Vagina (tissue), 2 donors: ENCODE results near the gene FBLIM1. TPM values are rescaled to one million over a fixed set of nuclear protein-coding genes. Genes with fewer than 3 reads are reported as not detected.
A peak's percentile ranks its signal among the peaks of the same experiment; 100 is the strongest.

Experiments used
- DNase-seq, 2 donors: peaks; one replicate each; pipeline ENCODE4 v3.0.0-alpha.2; 2017; ENCODE audit errors: extremely low spot score in 2 of 2
- H3K27ac ChIP-seq: fragments of 200-600 bp; sonication (generic); one replicate; pipeline ENCODE4 v1.5.1; 2019
- H3K27me3 ChIP-seq: fragments of 200-600 bp; sonication (generic); one replicate; pipeline ENCODE4 v1.5.1; 2019
- H3K36me3 ChIP-seq, 2 donors: fragments of 200-600 bp; sonication (generic); one replicate each; pipeline ENCODE4 v1.5.1; 2017 to 2019
- H3K4me1 ChIP-seq: fragments of 200-600 bp; sonication (generic); one replicate; pipeline ENCODE4 v1.5.1; 2019
- H3K4me3 ChIP-seq, 2 donors: fragments of 200-600 bp; sonication (generic); 1 replicate in 1 of 2; 2 replicates in 1 of 2; pipeline ENCODE4 v1.5.1; 2016 to 2019
- H3K9me3 ChIP-seq: fragments of 200-600 bp; sonication (generic); one replicate; pipeline ENCODE4 v1.5.1; 2019
- CTCF ChIP-seq, 3 experiments: fragments of 450-650 bp in 2 of 3; fragments of 200-600 bp in 1 of 3; sonication (generic) in 1 of 3; IDR thresholded peaks; one replicate each; pipeline ENCODE4 v1.5.1; 2017 to 2019; ENCODE audit warnings: antibody characterized with exemption in 3 of 3, mild to moderate bottlenecking in 2 of 3, moderate library complexity in 2 of 3
- POLR2A ChIP-seq, 2 donors: fragments of 450-650 bp; IDR thresholded peaks; one replicate each; pipeline ENCODE4 v1.6.1; 2017; ENCODE audit warnings: antibody characterized with exemption in 2 of 2, mild to moderate bottlenecking in 2 of 2, moderate library complexity in 2 of 2
- POLR2AphosphoS5 ChIP-seq, 2 donors: sonication (generic); formaldehyde crosslinking; IDR thresholded peaks; one replicate each; pipeline ENCODE4 v1.9.0; 2017; ENCODE audit warnings: antibody characterized with exemption in 2 of 2, mild to moderate bottlenecking in 2 of 2, low read depth in 1 of 2; ENCODE audit not compliant: insufficient read depth in 1 of 2
- intact Hi-C: fragments of 100-400 bp; cut with DNase I; formaldehyde crosslinking; loops from one replicate; pipeline ENCODE4 v1.15.1; 2023
- total RNA-seq: library from RNA; depleted of rRNA; stranded (reverse); fragments of >200 nt; gene quantifications from one replicate; pipeline ENCODE4 v1.2.3, GENCODE V29; 2016

Gene FBLIM1
- total RNA-seq, 1 donor from 2014 or later = 45.2 TPM

GRCh38 chr1:15760520-15761211, 2.1 kb downstream of the FBLIM1 start:
- Histone ChIP-seq H3K9me3 (no peaks in the 10 kb centered on the region), H3K4me1 (peaks cover 74% of the 10 kb centered on the region), H3K27ac (peak overlapping the region; percentile 87), H3K27me3 (no peaks in the 10 kb centered on the region), H3K4me3 (peak overlapping the region; percentile 7 to 80), H3K36me3 (no peaks in the 10 kb centered on the region)
- intact Hi-C loops = no loop called here
- TF ChIP-seq POLR2AphosphoS5 (IDR thresholded peaks at IDR 0.05; ENCODE audit: insufficient read depth in 1 of 2, low read depth in 1 of 2) (peak in 1 of 2 donors; percentile 57), CTCF (IDR thresholded peaks at IDR 0.05) (no peak)
- no peak for DNase-seq

- H3K4me1 ChIP-seq = peaks cover 71% of the 10 kb centered on the region
- H3K4me3 ChIP-seq = peak overlapping the region in 1 of 2 donors; percentile 18
- H3K27me3 ChIP-seq = no peaks in the 10 kb centered on the region
- intact Hi-C loops = no loop called here
- H3K36me3 ChIP-seq = no peaks in the 10 kb centered on the region
- H3K9me3 ChIP-seq = no peaks in the 10 kb centered on the region
- peak overlapping the region; percentile 87 for H3K27ac ChIP-seq
- DNase-seq = no peak
- TF ChIP-seq POLR2AphosphoS5 (IDR thresholded peaks at IDR 0.05; ENCODE audit: insufficient read depth in 1 of 2, low read depth in 1 of 2) = no peak
- no peak for TF ChIP-seq POLR2A (IDR thresholded peaks at IDR 0.05)
- no peak for TF ChIP-seq CTCF (IDR thresholded peaks at IDR 0.05)
Measured at GRCh38 chr1:15761366-15762128, 3.0 kb downstream of the FBLIM1 start.

- Histone ChIP-seq H3K36me3 (no peaks in the 10 kb centered on the region), H3K27me3 (no peaks in the 10 kb centered on the region), H3K4me3 (no peak overlapping the region), H3K9me3 (no peaks in the 10 kb centered on the region), H3K4me1 (peaks cover 61% of the 10 kb centered on the region), H3K27ac (no peak overlapping the region)
- TF ChIP-seq CTCF (IDR thresholded peaks at IDR 0.05) = no peak
- TF ChIP-seq POLR2AphosphoS5 (IDR thresholded peaks at IDR 0.05; ENCODE audit: insufficient read depth in 1 of 2, low read depth in 1 of 2) = no peak
- no peak for TF ChIP-seq POLR2A (IDR thresholded peaks at IDR 0.05)
- no peak for DNase-seq
- intact Hi-C loops = no loop called here
Measured at GRCh38 chr1:15762546-15762945, 4.0 kb downstream of the FBLIM1 start.

- Histone ChIP-seq H3K27ac (peak overlapping the region; percentile 46), H3K9me3 (no peaks in the 10 kb centered on the region), H3K4me3 (no peak overlapping the region), H3K4me1 (peaks cover 45% of the 10 kb centered on the region), H3K27me3 (no peaks in the 10 kb centered on the region), H3K36me3 (no peaks in the 10 kb centered on the region)
- no peak for TF ChIP-seq CTCF (IDR thresholded peaks at IDR 0.05)
- TF ChIP-seq POLR2AphosphoS5 (IDR thresholded peaks at IDR 0.05; ENCODE audit: insufficient read depth in 1 of 2, low read depth in 1 of 2) = peak in 1 of 2 donors; percentile 11
- DNase-seq = no peak
- intact Hi-C loops = no loop called here
Measured at GRCh38 chr1:15764269-15764764, 5.7 kb downstream of the FBLIM1 start.

GRCh38 chr1:15764890-15765289, 6.3 kb downstream of the FBLIM1 start:
- TF ChIP-seq POLR2A (IDR thresholded peaks at IDR 0.05) (no peak), CTCF (IDR thresholded peaks at IDR 0.05) (no peak), POLR2AphosphoS5 (IDR thresholded peaks at IDR 0.05; ENCODE audit: insufficient read depth in 1 of 2, low read depth in 1 of 2) (no peak)
- Histone ChIP-seq H3K4me1 (peaks cover 39% of the 10 kb centered on the region), H3K4me3 (no peak overlapping the region), H3K27me3 (no peaks in the 10 kb centered on the region), H3K36me3 (peaks cover 0 to 2% of the 10 kb centered on the region in 2 donors), H3K9me3 (no peaks in the 10 kb centered on the region), H3K27ac (peak overlapping the region; percentile 46)
- DNase-seq = no peak
- intact Hi-C loops = no loop called here
